K562 (cell line): ENCODE measurements around the gene GOT2. TPM values are rescaled to one million over a fixed set of nuclear protein-coding genes. Genes with fewer than 3 reads are reported as not detected.

ENCODE experiments used
- CEBPG ChIP-seq, 3 experiments: fragments of 200-800 bp in 1 of 3; sonication (Bioruptor generic) in 1 of 3; sonication (generic) in 1 of 3; formaldehyde crosslinking in 1 of 3; IDR thresholded peaks in 2 of 3; conservative IDR thresholded peaks in 1 of 3; 2 replicates each; pipeline versions ENCODE4 v1.6.1 to v1.8.0; 2016 to 2022; ENCODE audit warnings: missing compliant biosample characterization in 2 of 3, missing genetic modification characterization in 2 of 3, mild to moderate bottlenecking in 1 of 3, missing genetic modification reagents in 1 of 3
- NR2C2 ChIP-seq, 2 experiments: fragments of 200-800 bp in 1 of 2; sonication (Bioruptor generic) in 1 of 2; sonication (generic) in 1 of 2; formaldehyde crosslinking in 1 of 2; IDR thresholded peaks; 2 replicates each; pipeline versions ENCODE4 v1.6.1 to v1.8.0; 2016 to 2022; ENCODE audit warnings: mild to moderate bottlenecking in 1 of 2, missing compliant biosample characterization in 1 of 2, missing genetic modification characterization in 1 of 2, missing genetic modification reagents in 1 of 2
- STAG1 ChIP-seq: sonication (generic); formaldehyde crosslinking; IDR thresholded peaks from 2 replicates; pipeline ENCODE4 v1.5.0; 2020; ENCODE audit warnings: missing genetic modification reagents, borderline replicate concordance
- TBL1XR1 ChIP-seq, 2 experiments: IDR thresholded peaks; 2 replicates each; pipeline ENCODE4 v1.6.1; 2012; ENCODE audit warnings: improper control_type of control experiment in 2 of 2, low read length in 2 of 2, mild to moderate bottlenecking in 1 of 2
- YBX1 ChIP-seq: fragments of 450-650 bp; IDR thresholded peaks from 2 replicates; pipeline ENCODE4 v1.7.1; 2016; ENCODE audit warnings: mild to moderate bottlenecking
- ZKSCAN1 ChIP-seq: fragments of 150-350 bp; IDR thresholded peaks from 2 replicates; pipeline ENCODE4 v1.6.1; 2016; ENCODE audit warnings: low read depth, low read length
- ZKSCAN8 ChIP-seq: fragments of 200-800 bp; sonication (Bioruptor generic); IDR thresholded peaks from 2 replicates; pipeline ENCODE4 v1.6.1; 2016; ENCODE audit warnings: missing genetic modification characterization, missing compliant biosample characterization
- ZNF24 ChIP-seq: fragments of 450-650 bp; IDR thresholded peaks from 2 replicates; pipeline ENCODE4 v1.6.1; 2016
- ZNF395 ChIP-seq: fragments of 200-800 bp; sonication (Bioruptor generic); IDR thresholded peaks from 2 replicates; pipeline ENCODE4 v1.6.1; 2017; ENCODE audit warnings: missing genetic modification characterization, missing compliant biosample characterization
- ZSCAN29 ChIP-seq: fragments of 450-650 bp; IDR thresholded peaks from 2 replicates; pipeline ENCODE4 v1.6.1; 2017
- polyA plus RNA-seq, 8 experiments: library from polyadenylated mRNA; depleted of rRNA in 4 of 8; stranded (reverse) in 5 of 8; unstranded in 3 of 8; fragments of >200 nt; fragmentation: Nextera tagmentation in 2 of 8; fragmentation: Illumina TruSeq in 1 of 8; extraction: Ambion mirVana in 2 of 8; extraction: Trizol in 1 of 8; gene quantifications; 2 replicates each; pipeline versions ENCODE4 v1.2.1 to v1.2.3, GENCODE V29; 2011 to 2014; ENCODE audit warnings: inconsistent platforms in 1 of 8, missing spikeins in 1 of 8
- total RNA-seq, 7 experiments: library from RNA; depleted of rRNA in 6 of 7; stranded (reverse); fragments of >200 nt in 6 of 7; fragmentation: Illumina TruSeq in 2 of 7; extraction: Trizol in 2 of 7; gene quantifications; 2 replicates each; pipeline versions ENCODE4 v1.2.1 to v1.2.3, GENCODE V29; 2011 to 2021; ENCODE audit warnings: low replicate concordance in 1 of 7
- TF ChIP-seq, protein P1 (sequence below): fragments of 450-650 bp; IDR thresholded peaks from 2 replicates; pipeline ENCODE4 v1.6.1; 2016; ENCODE audit warnings: mild to moderate bottlenecking, moderate library complexity

Gene GOT2
- total and polyA plus RNA-seq, 9 of the 15 experiments (the other 6 are each of a cell fraction or from before 2014, with no cell fraction given) = 43.1 to 190 (median 80.2) TPM

- TF ChIP-seq, protein P1, sequence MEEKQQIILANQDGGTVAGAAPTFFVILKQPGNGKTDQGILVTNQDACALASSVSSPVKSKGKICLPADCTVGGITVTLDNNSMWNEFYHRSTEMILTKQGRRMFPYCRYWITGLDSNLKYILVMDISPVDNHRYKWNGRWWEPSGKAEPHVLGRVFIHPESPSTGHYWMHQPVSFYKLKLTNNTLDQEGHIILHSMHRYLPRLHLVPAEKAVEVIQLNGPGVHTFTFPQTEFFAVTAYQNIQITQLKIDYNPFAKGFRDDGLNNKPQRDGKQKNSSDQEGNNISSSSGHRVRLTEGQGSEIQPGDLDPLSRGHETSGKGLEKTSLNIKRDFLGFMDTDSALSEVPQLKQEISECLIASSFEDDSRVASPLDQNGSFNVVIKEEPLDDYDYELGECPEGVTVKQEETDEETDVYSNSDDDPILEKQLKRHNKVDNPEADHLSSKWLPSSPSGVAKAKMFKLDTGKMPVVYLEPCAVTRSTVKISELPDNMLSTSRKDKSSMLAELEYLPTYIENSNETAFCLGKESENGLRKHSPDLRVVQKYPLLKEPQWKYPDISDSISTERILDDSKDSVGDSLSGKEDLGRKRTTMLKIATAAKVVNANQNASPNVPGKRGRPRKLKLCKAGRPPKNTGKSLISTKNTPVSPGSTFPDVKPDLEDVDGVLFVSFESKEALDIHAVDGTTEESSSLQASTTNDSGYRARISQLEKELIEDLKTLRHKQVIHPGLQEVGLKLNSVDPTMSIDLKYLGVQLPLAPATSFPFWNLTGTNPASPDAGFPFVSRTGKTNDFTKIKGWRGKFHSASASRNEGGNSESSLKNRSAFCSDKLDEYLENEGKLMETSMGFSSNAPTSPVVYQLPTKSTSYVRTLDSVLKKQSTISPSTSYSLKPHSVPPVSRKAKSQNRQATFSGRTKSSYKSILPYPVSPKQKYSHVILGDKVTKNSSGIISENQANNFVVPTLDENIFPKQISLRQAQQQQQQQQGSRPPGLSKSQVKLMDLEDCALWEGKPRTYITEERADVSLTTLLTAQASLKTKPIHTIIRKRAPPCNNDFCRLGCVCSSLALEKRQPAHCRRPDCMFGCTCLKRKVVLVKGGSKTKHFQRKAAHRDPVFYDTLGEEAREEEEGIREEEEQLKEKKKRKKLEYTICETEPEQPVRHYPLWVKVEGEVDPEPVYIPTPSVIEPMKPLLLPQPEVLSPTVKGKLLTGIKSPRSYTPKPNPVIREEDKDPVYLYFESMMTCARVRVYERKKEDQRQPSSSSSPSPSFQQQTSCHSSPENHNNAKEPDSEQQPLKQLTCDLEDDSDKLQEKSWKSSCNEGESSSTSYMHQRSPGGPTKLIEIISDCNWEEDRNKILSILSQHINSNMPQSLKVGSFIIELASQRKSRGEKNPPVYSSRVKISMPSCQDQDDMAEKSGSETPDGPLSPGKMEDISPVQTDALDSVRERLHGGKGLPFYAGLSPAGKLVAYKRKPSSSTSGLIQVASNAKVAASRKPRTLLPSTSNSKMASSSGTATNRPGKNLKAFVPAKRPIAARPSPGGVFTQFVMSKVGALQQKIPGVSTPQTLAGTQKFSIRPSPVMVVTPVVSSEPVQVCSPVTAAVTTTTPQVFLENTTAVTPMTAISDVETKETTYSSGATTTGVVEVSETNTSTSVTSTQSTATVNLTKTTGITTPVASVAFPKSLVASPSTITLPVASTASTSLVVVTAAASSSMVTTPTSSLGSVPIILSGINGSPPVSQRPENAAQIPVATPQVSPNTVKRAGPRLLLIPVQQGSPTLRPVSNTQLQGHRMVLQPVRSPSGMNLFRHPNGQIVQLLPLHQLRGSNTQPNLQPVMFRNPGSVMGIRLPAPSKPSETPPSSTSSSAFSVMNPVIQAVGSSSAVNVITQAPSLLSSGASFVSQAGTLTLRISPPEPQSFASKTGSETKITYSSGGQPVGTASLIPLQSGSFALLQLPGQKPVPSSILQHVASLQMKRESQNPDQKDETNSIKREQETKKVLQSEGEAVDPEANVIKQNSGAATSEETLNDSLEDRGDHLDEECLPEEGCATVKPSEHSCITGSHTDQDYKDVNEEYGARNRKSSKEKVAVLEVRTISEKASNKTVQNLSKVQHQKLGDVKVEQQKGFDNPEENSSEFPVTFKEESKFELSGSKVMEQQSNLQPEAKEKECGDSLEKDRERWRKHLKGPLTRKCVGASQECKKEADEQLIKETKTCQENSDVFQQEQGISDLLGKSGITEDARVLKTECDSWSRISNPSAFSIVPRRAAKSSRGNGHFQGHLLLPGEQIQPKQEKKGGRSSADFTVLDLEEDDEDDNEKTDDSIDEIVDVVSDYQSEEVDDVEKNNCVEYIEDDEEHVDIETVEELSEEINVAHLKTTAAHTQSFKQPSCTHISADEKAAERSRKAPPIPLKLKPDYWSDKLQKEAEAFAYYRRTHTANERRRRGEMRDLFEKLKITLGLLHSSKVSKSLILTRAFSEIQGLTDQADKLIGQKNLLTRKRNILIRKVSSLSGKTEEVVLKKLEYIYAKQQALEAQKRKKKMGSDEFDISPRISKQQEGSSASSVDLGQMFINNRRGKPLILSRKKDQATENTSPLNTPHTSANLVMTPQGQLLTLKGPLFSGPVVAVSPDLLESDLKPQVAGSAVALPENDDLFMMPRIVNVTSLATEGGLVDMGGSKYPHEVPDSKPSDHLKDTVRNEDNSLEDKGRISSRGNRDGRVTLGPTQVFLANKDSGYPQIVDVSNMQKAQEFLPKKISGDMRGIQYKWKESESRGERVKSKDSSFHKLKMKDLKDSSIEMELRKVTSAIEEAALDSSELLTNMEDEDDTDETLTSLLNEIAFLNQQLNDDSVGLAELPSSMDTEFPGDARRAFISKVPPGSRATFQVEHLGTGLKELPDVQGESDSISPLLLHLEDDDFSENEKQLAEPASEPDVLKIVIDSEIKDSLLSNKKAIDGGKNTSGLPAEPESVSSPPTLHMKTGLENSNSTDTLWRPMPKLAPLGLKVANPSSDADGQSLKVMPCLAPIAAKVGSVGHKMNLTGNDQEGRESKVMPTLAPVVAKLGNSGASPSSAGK = peak; percentile 43
- TF ChIP-seq ZNF395 = peak; percentile 6; the same call in 1 of the 2 replicates
- no peak for TF ChIP-seq CEBPG (CRISPR knock-in tag; IDR thresholded peaks at IDR 0.05)
- TF ChIP-seq CEBPG (tag; conservative IDR thresholded peaks at IDR 0.05 in 1 of 2, IDR thresholded peaks at IDR 0.05 in 1 of 2) = peak in 1 of 2 experiments; percentile 56; a peak in 2 of 4 replicates
- no peak for TF ChIP-seq ZKSCAN8 (CRISPR knock-in tag)
- TF ChIP-seq ZKSCAN1 = no peak
- no peak for TF ChIP-seq NR2C2 (CRISPR knock-in tag; IDR thresholded peaks at IDR 0.05)
- peak; percentile 63; the same call in 1 of the 2 replicates for TF ChIP-seq NR2C2 (tag; IDR thresholded peaks at IDR 0.05)
- TF ChIP-seq ZNF24 = no peak
- no peak for TF ChIP-seq TBL1XR1 (IDR thresholded peaks at IDR 0.05; ENCODE audit: low read length in 2 of 2)
- TF ChIP-seq STAG1 (CRISPR knock-in tag) = no peak
- TF ChIP-seq ZSCAN29 = no peak
- TF ChIP-seq YBX1 = no peak
Measured at GRCh38 chr16:58733248-58733670, 857 bp downstream of the GOT2 start (continued).
